G401 (cell line): ENCODE data around the gene BMP2K. TPM values are rescaled to one million over a fixed set of nuclear protein-coding genes. Genes with fewer than 3 reads are reported as not detected.

Experiments used
- DNase-seq: peaks from one replicate; pipeline ENCODE4 v3.0.0-alpha.2; 2015; ENCODE audit warnings: low spot score
- in situ Hi-C: cut with HindIII; loops from 2 replicates; pipeline ENCODE4 v1.10.0; 2016; ENCODE audit warnings: low sequenced_read_pairs, mixed read lengths
- total RNA-seq: library from RNA; depleted of rRNA; stranded (reverse); fragments of >200 nt; shearing (Covaris generic); gene quantifications from 2 replicates; pipeline ENCODE4 v1.2.3, GENCODE V29; 2014

BMP2K gene
- total RNA-seq, 1 experiment from 2014 or later = 10.4 TPM

- no peak for DNase-seq
- in situ Hi-C loops = no loop called here
Observed at GRCh38 chr4:78763251-78763650, 12.9 kb upstream of the BMP2K start.

GRCh38 chr4:78763763-78764387, 12.3 kb upstream of the BMP2K start:
- DNase-seq = no peak
- in situ Hi-C loops = no loop called here

GRCh38 chr4:78764498-78764961, 11.6 kb upstream of the BMP2K start:
- in situ Hi-C loops = no loop called here
- DNase-seq = no peak

- no peak for DNase-seq
- in situ Hi-C loops = no loop called here
Observed at GRCh38 chr4:78765432-78766006, 10.6 kb upstream of the BMP2K start.

GRCh38 chr4:78766026-78766425, 10.1 kb upstream of the BMP2K start:
- in situ Hi-C loops = no loop called here
- no peak for DNase-seq

- no peak for DNase-seq
- in situ Hi-C loops = no loop called here
Observed at GRCh38 chr4:78766650-78767049, 9.5 kb upstream of the BMP2K start.

- no peak for DNase-seq
- in situ Hi-C loops = no loop called here
Observed at GRCh38 chr4:78767350-78767749, 8.8 kb upstream of the BMP2K start.

GRCh38 chr4:78768452-78769180, 7.5 kb upstream of the BMP2K start:
- no peak for DNase-seq
- in situ Hi-C loops = no loop called here

GRCh38 chr4:78770091-78770642, 6.0 kb upstream of the BMP2K start:
- no peak for DNase-seq
- in situ Hi-C loops = no loop called here

- in situ Hi-C loops = no loop called here
- DNase-seq = no peak
Observed at GRCh38 chr4:78772526-78773091, 3.5 kb upstream of the BMP2K start.

- in situ Hi-C loops = no loop called here
Observed at GRCh38 chr4:78774417-78774816, 1.7 kb upstream of the BMP2K start.

GRCh38 chr4:78775303-78776078, 659 bp upstream of the BMP2K start:
- in situ Hi-C loops = no loop called here
- peak; percentile 75 for DNase-seq

More at GRCh38 chr4:78774417-78774816, 1.7 kb upstream of the BMP2K start:
- no peak for DNase-seq

GRCh38 chr4:78776729-78777575, 802 bp downstream of the BMP2K start:
- in situ Hi-C loops = no loop called here
- DNase-seq = peak; percentile 41

- in situ Hi-C loops = no loop called here
Observed at GRCh38 chr4:78777576-78777940, 1.4 kb downstream of the BMP2K start.

GRCh38 chr4:78778530-78778929, 2.4 kb downstream of the BMP2K start:
- in situ Hi-C loops = no loop called here
- DNase-seq = no peak

More at GRCh38 chr4:78777576-78777940, 1.4 kb downstream of the BMP2K start:
- no peak for DNase-seq

GRCh38 chr4:78779280-78779679, 3.1 kb downstream of the BMP2K start:
- in situ Hi-C loops = no loop called here

GRCh38 chr4:78780093-78780492, 3.9 kb downstream of the BMP2K start:
- in situ Hi-C loops = no loop called here
- no peak for DNase-seq

More at GRCh38 chr4:78779280-78779679, 3.1 kb downstream of the BMP2K start:
- DNase-seq = no peak

- in situ Hi-C loops = no loop called here
Observed at GRCh38 chr4:78781139-78781538, 5.0 kb downstream of the BMP2K start.

More at GRCh38 chr4:78781139-78781538, 5.0 kb downstream of the BMP2K start:
- no peak for DNase-seq
